ENCODE data around the gene ARID1A.
A peak's percentile ranks its signal among the peaks of the same experiment; 100 is the strongest.

The ARID1A gene

GRCh38 chr1:26826261-26827105 is 130.7 kb downstream of the ARID1A start, which contains the start of gene ZDHHC18:
Gene ZDHHC18 (plus strand): TSS chr1:26826688. CDS start chr1:26826805, 117 bp downstream.
- peak; percentile 41 to 55 for DNase-seq (ENCODE audit: low read depth in 2 of 2)

- DNase-seq (ENCODE audit: low read depth in 2 of 2) = no peak
Measured at GRCh38 chr1:26827106-26827604, 131.3 kb downstream of the ARID1A start.

- no peak for DNase-seq (ENCODE audit: low read depth in 2 of 2)
Measured at GRCh38 chr1:26827663-26828062, 131.8 kb downstream of the ARID1A start.

GRCh38 chr1:26828411-26828991 is 132.7 kb downstream of the ARID1A start:
- DNase-seq (ENCODE audit: low read depth in 2 of 2) = no peak

GRCh38 chr1:26829184-26829911 is 133.5 kb downstream of the ARID1A start:
- no peak for DNase-seq (ENCODE audit: low read depth in 2 of 2)

- no peak for DNase-seq (ENCODE audit: low read depth in 2 of 2)
Measured at GRCh38 chr1:26831059-26831458, 135.2 kb downstream of the ARID1A start.

All from stimulated activated CD8-positive, alpha-beta memory T cell treated with anti-CD3 and anti-CD28 coated beads, Interleukin-7, amount 100 ng/mL, for 1 hour (primary cell).